Panc1 (cell line): ENCODE measurements around the gene WDR4. TPM values are rescaled to one million over a fixed set of nuclear protein-coding genes. Genes with fewer than 3 reads are reported as not detected.

Experiments used
- ATAC-seq: fragments of 200-7000 bp; cut with Tn5 transposase; 2 replicates; pipeline ENCODE4 v1.9.1; 2020; ENCODE audit warnings: mild to moderate bottlenecking, moderate library complexity
- BruUV-seq: library from RNA; stranded (reverse); fragments of 400-500 nt; replicated peaks from 2 replicates; lab custom pipeline; 2021; lab: Mats Ljungman, UMichigan
- CTCF ChIA-PET: fragments of 300-600 bp; sonication (Branson Sonifier 250); formaldehyde crosslinking; loops from one replicate; lab custom pipeline; 2022; ENCODE audit warnings: antibody characterized with exemption; lab: Charles Lee
- POLR2A ChIA-PET: fragments of 300-600 bp; sonication (Branson Sonifier 250); formaldehyde crosslinking; loops from one replicate; lab custom pipeline; 2022; ENCODE audit warnings: antibody characterized with exemption; lab: Charles Lee
- DNase-seq: peaks from one replicate; pipeline ENCODE4 v3.0.0-alpha.2; 2010; ENCODE audit warnings: low read depth, low spot score
- H3K27ac ChIP-seq: 2 replicates; pipeline ENCODE4 v1.5.1; 2011; ENCODE audit warnings: mild to moderate bottlenecking, low read length, inconsistent platforms
- H3K27me3 ChIP-seq: fragments of 200-500 bp; sonication (Bioruptor generic); 2 replicates; pipeline ENCODE4 v1.6.0; 2014; ENCODE audit warnings: low read length, inconsistent platforms; ENCODE audit not compliant: control insufficient read depth, insufficient read depth
- H3K36me3 ChIP-seq: fragments of 200-500 bp; sonication (Bioruptor generic); 2 replicates; pipeline ENCODE4 v1.5.1; 2014; ENCODE audit warnings: inconsistent platforms, mild to moderate bottlenecking, low read length, moderate library complexity; ENCODE audit not compliant: control insufficient read depth, insufficient read depth
- H3K4me1 ChIP-seq: 2 replicates; pipeline ENCODE4 v1.5.1; 2011; ENCODE audit warnings: inconsistent platforms, mild to moderate bottlenecking, low read length, moderate library complexity; ENCODE audit not compliant: control insufficient read depth, insufficient read depth
- H3K4me3 ChIP-seq, 2 experiments: 2 replicates each; pipeline ENCODE4 v1.5.1; 2011 to 2012; ENCODE audit warnings: low read depth in 2 of 2, low read length in 2 of 2, mild to moderate bottlenecking in 2 of 2, inconsistent platforms in 1 of 2, moderate library complexity in 1 of 2
- H3K9me3 ChIP-seq: fragments of 200-500 bp; sonication (Bioruptor generic); 2 replicates; pipeline ENCODE4 v1.5.1; 2014; ENCODE audit warnings: low read depth, mild to moderate bottlenecking, inconsistent platforms, low read length, moderate library complexity; ENCODE audit not compliant: control insufficient read depth, insufficient read depth
- CTCF ChIP-seq: fragments of 450-650 bp; IDR thresholded peaks from 2 replicates; pipeline ENCODE4 v1.5.1; 2017; ENCODE audit warnings: mild to moderate bottlenecking
- POLR2AphosphoS5 ChIP-seq: IDR thresholded peaks from 2 replicates; pipeline ENCODE4 v1.6.1; 2012; ENCODE audit warnings: mild to moderate bottlenecking, low read depth, low read length, moderate library complexity
- REST ChIP-seq, 2 experiments: IDR thresholded peaks; 2 replicates each; pipeline ENCODE4 v1.6.1; 2011 to 2012; ENCODE audit warnings: low read depth in 2 of 2, control low read depth in 1 of 2, low read length in 1 of 2, mild to moderate bottlenecking in 1 of 2, moderate library complexity in 1 of 2; ENCODE audit not compliant: insufficient read depth in 1 of 2
- SIN3A ChIP-seq: IDR thresholded peaks from 2 replicates; pipeline ENCODE4 v1.6.1; 2012; ENCODE audit warnings: low read depth, mild to moderate bottlenecking, low read length, moderate library complexity, borderline replicate concordance; ENCODE audit not compliant: insufficient read depth
- TCF7L2 ChIP-seq: IDR thresholded peaks from 2 replicates; pipeline ENCODE4 v1.6.1; 2011; ENCODE audit warnings: mild to moderate bottlenecking, low read depth, low read length, inconsistent platforms
- in situ Hi-C: cut with HindIII; loops from 2 replicates; pipeline ENCODE4 v1.10.0; 2016; ENCODE audit warnings: low sequenced_read_pairs, low pct_unique_long_range_greater_than_20kb
- intact Hi-C: fragments of 100-400 bp; cut with micrococcal nuclease; formaldehyde crosslinking; loops from one replicate; pipeline ENCODE4 v1.10.0; 2022; ENCODE audit not compliant: unreplicated experiment
- total RNA-seq: library from RNA; stranded (reverse); gene quantifications from one replicate; pipeline ENCODE4 v1.2.1, GENCODE V29; 2021; ENCODE audit not compliant: unreplicated experiment

Gene WDR4
- total RNA-seq, 1 experiment from 2014 or later = 36.7 TPM

GRCh38 chr21:42820616-42821465 is 58.5 kb downstream of the WDR4 start:
- no peaks in the 10 kb centered on the region for H3K4me1 ChIP-seq
- DNase-seq (no peak), ATAC-seq (no peak)
- TF ChIP-seq REST (IDR thresholded peaks at IDR 0.05; ENCODE audit: insufficient read depth in 1 of 2, low read depth in 2 of 2, low read length in 1 of 2) (no peak), TCF7L2 (no peak), POLR2AphosphoS5 (no peak), SIN3A (no peak), CTCF (no peak)
- in situ Hi-C loops = no loop called here
- no peaks in the 10 kb centered on the region for H3K27me3 ChIP-seq
- no peak overlapping the region for H3K4me3 ChIP-seq
- POLR2A ChIA-PET = interaction anchor here (0.6 kb wide), 1 partner anchor 11 kb away, joined by 6 read pairs; no protein-coding TSS in a partner anchor
- CTCF ChIA-PET = no interaction called here
- no peaks in the 10 kb centered on the region for H3K36me3 ChIP-seq
- no TSS peak for BruUV-seq
- no peak overlapping the region for H3K27ac ChIP-seq
- intact Hi-C loops = no loop called here
- H3K9me3 ChIP-seq = no peaks in the 10 kb centered on the region; the same call in 1 of the 2 replicates

GRCh38 chr21:42819861-42820615 is 59.3 kb downstream of the WDR4 start:
- no peak overlapping the region for H3K4me3 ChIP-seq
- CTCF ChIA-PET = no interaction called here
- in situ Hi-C loops = no loop called here
- no peak for ATAC-seq
- H3K36me3 ChIP-seq = no peaks in the 10 kb centered on the region
- no peaks in the 10 kb centered on the region for H3K27me3 ChIP-seq
- TF ChIP-seq TCF7L2 = no peak
- no peak for TF ChIP-seq REST (IDR thresholded peaks at IDR 0.05; ENCODE audit: insufficient read depth in 1 of 2, low read depth in 2 of 2, low read length in 1 of 2)
- no peak for TF ChIP-seq POLR2AphosphoS5
- no peak for TF ChIP-seq SIN3A
- TF ChIP-seq CTCF = no peak
- POLR2A ChIA-PET = interaction anchor here (0.6 kb wide), 1 partner anchor 12 kb away, joined by 6 read pairs; no protein-coding TSS in a partner anchor
- no peaks in the 10 kb centered on the region for H3K4me1 ChIP-seq
- BruUV-seq = no TSS peak
- no peak for DNase-seq
- intact Hi-C loops = loop anchor here (5.0 kb wide), 1 partner anchor 228 kb away; no protein-coding TSS in a partner anchor
- peaks cover 5% of the 10 kb centered on the region for H3K9me3 ChIP-seq
- no peak overlapping the region for H3K27ac ChIP-seq
